Measurements from ENCODE around the gene TMEM143.

Gene TMEM143

GRCh38 chr19:48287748-48288147 is 76.0 kb downstream of the TMEM143 start:
- DNase-seq = no peak

- no peak for DNase-seq
Measured at GRCh38 chr19:48284896-48285295, 78.8 kb downstream of the TMEM143 start.

GRCh38 chr19:48283908-48284307 is 79.8 kb downstream of the TMEM143 start:
- DNase-seq = no peak

All from CD4-positive, alpha-beta T cell treated with Interleukin-12 subunit alpha and Interleukin-12 subunit beta, for 1 hour (primary cell).